Urinary bladder (tissue), 4 donors: ENCODE data around the gene C16orf90. TPM values are rescaled to one million over a fixed set of nuclear protein-coding genes. Genes with fewer than 3 reads are reported as not detected.
"Not testable (repeated sequence)": the region's sequence is repeated elsewhere in the genome, so short reads cannot be mapped to it uniquely, and the experiment has no call there.

Experiments used
- DNase-seq: peaks from one replicate; pipeline ENCODE4 v3.0.0-alpha.2; 2015; ENCODE audit errors: extremely low spot score
- H3K27ac ChIP-seq: one replicate; pipeline ENCODE4 v1.5.1; 2013; ENCODE audit warnings: low read depth, mild to moderate bottlenecking, moderate library complexity
- H3K36me3 ChIP-seq: one replicate; pipeline ENCODE4 v1.6.1; 2013; ENCODE audit warnings: mild to moderate bottlenecking, moderate library complexity; ENCODE audit not compliant: insufficient read depth
- H3K4me1 ChIP-seq: one replicate; pipeline ENCODE4 v1.6.1; 2013; ENCODE audit warnings: mild to moderate bottlenecking, moderate library complexity; ENCODE audit not compliant: insufficient read depth
- H3K4me3 ChIP-seq: one replicate; pipeline ENCODE4 v1.5.1; 2013; ENCODE audit warnings: low read depth, low read length
- WGBS: extraction: QIAGEN DNeasy Blood & Tissue Kit; methylation state at CpG from one replicate; pipeline ENCODE4 v1.1.7; 2013; 5-methylcytosine and 5-hydroxymethylcytosine counted together
- polyA plus RNA-seq: library from polyadenylated mRNA; stranded (reverse); fragments of 200-250 nt; gene quantifications from one replicate; pipeline ENCODE4 v1.2.3, GENCODE V29; 2013
- total RNA-seq: library from RNA; depleted of rRNA; stranded (reverse); fragments of >200 nt; gene quantifications from one replicate; pipeline ENCODE4 v1.2.3, GENCODE V29; 2014
- donor health status: healthy with polysubstance abuse.
- donor health status: healthy.

C16orf90 gene
- total and polyA plus RNA-seq, 2 donors, result not detected

DNA sequence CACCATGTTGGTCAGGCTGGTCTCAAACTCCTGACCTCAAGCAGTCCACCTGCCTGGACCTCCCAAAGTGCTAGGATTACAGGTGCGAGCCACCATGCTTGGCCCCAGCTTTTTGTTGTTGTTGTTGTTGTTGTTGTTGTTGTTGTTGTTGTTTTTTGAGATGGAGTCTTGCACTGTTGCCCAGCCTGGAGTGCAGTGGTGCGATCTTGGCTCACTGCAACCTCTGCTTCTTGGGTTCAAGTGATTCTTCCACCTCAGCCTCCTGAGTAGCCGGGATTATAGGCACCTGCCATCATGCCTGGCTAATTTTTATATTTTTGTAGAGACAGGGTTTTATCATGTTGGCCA, 21.7 kb downstream of the C16orf90 start:
- H3K4me1 ChIP-seq, DNase-seq, H3K27ac ChIP-seq, H3K36me3 ChIP-seq, H3K4me3 ChIP-seq: not testable (repeated sequence)
- WGBS, result 81% methylated on average over 3 of the region's 3 CpGs

DNA sequence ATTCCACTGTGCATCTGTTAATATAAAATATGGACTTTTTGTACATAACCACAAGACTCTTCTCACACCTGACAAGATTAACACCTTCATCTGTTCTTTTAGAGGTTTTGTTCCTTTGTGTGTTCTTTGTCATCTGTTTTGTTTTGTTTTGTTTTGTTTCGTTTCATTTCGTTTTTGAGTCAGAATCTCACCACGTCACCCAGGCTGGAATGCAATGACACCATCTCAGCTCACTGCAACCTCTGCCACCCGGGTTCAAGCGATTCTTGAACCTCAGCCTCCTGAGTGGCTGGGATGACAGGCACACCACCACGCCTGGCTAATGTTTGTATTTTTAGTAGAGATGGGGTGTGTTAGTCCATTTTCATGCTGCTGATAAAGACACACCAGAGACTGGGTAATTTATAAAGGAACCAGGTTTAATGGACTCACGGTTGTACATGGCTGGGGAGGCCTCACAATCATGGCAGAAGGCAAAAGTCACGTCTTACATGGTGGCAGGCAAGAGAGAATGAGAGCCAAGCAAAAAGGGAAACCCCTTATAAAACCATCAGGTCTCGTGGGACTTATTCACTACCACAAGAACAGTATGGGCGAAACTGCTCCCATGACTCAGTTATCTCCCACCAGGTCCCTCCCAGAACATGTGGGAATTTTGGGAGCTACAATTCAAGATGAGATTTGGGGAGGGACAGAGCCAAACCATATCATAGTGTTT, 22.3 kb downstream of the C16orf90 start:
- Histone ChIP-seq H3K4me1 (no peaks in the 10 kb centered on the region), H3K27ac (no peak overlapping the region), H3K36me3 (no peaks in the 10 kb centered on the region), H3K4me3 (no peak overlapping the region)
- DNase-seq, result no peak
- 90% methylated on average over 10 of the region's 10 CpGs for WGBS

DNA sequence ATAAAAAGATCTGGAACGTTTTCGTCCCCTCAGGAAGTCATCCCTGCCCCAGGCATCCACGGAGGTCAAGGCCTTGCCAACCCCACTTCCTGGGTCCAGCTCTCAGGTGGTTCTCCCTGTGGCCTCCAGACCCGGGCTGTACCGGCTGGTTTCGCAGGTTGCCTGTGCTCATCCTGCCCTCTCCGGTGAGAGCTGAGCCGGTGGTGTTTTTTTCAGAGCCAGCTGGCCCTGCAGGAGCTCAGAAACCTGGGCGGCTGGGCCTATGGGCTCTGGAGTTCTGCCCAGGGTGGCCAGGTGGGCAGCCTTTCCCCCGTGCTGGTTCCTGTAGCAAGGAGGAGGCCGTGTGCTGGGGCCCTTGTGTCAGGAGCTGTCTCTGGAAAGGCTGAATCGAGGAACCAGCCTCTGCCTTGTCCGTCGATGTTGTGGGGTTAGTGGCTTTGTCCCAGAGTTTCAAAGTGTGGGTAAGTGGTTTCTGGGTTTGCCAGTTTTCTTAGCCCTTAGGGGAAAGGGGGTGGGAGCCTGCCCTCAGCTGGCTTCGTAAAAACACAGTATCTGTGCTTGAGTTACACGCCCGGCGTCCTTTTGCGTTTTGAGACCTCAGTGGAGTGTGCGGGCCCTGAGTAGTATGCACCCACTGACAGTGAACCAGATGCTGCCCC, 23.6 kb downstream of the C16orf90 start:
- Histone ChIP-seq H3K36me3 (no peaks in the 10 kb centered on the region), H3K4me3 (no peak overlapping the region), H3K27ac (no peak overlapping the region), H3K4me1 (no peaks in the 10 kb centered on the region)
- no peak for DNase-seq
- WGBS, result 91% methylated on average over 20 of the region's 20 CpGs

DNA sequence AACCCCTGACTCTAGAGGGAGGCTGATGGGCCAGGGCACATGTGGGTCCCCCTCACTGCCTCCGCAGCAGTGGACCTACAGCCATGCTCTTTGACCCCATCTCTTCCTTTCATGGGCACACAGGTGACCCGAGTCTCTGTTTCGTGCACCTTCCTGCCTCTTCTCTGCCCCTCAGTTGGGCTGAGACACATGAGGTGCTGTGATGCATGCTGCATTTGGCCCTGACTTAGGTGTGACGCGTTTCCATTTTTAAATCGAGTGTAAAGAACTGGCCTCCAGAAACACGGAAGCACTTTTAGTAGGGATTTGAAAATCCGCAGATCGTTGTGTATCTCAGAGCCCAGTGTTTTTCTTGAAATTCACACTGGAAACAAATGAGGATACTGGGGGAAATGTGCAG, 24.6 kb downstream of the C16orf90 start:
- DNase-seq, result no peak
- Histone ChIP-seq H3K4me1 (no peaks in the 10 kb centered on the region), H3K27ac (no peak overlapping the region), H3K4me3 (no peak overlapping the region), H3K36me3 (no peaks in the 10 kb centered on the region)
- 82% methylated on average over 9 of the region's 9 CpGs for WGBS

DNA sequence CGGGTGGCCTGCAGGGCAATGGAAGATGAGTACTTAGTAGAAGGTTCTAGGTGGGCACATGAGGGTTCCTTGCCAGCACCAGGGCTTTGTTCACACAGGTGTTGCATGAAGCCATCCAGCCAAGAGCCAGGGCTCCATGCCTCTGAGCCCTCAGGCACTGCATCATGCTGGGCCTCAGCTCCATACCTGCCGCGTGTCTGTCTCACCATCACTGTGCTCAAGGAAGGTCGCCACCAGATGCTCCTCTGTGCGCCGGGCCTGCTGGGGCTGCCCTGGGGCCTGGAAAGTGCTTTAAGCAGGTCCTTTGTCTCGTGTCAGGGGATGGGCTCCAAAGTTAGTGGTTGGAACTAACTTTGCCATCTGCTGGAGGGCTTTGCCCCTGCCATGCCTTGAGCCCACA, 25.6 kb downstream of the C16orf90 start:
- WGBS, result 91% methylated on average over 7 of the region's 7 CpGs
- no peak for DNase-seq
- Histone ChIP-seq H3K4me3 (no peak overlapping the region), H3K27ac (no peak overlapping the region), H3K4me1 (no peaks in the 10 kb centered on the region), H3K36me3 (no peaks in the 10 kb centered on the region)

DNA sequence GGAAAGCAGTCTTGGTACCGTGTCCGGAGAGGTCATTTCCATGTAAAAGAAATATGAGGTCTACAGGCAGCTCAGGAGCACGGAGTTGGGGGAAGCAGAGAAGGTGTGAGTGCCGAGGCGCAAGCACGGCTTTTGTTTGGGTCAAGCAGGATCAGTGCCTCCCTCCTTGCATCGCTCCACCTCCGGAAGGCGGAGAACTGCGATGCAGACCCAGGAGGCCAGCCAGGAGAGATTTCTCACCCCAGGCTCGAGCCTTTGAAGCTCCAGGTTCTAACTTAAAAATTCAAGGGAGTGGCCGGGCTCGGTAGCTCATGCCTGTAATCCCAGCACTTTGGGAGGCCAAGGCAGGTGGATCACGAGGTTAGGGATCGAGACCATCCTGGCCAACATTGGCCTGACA, 26.8 kb downstream of the C16orf90 start:
- no peaks in the 10 kb centered on the region for H3K4me1 ChIP-seq
- H3K36me3 ChIP-seq, result no peaks in the 10 kb centered on the region
- WGBS, result 55% methylated on average over 15 of the region's 15 CpGs
- DNase-seq, result no peak
- no peak overlapping the region for H3K4me3 ChIP-seq
- no peak overlapping the region for H3K27ac ChIP-seq

GRCh38 chr16:3467921-3468320, 27.4 kb downstream of the C16orf90 start:
- H3K4me3 ChIP-seq, result no peak overlapping the region
- DNase-seq, result no peak
- no peaks in the 10 kb centered on the region for H3K36me3 ChIP-seq
- no peak overlapping the region for H3K27ac ChIP-seq
- no peaks in the 10 kb centered on the region for H3K4me1 ChIP-seq
- whole genome bisulfite sequencing, result 77% methylated on average over 4 of the region's 4 CpGs

- no peaks in the 10 kb centered on the region for H3K4me1 ChIP-seq
- no peak for DNase-seq
- WGBS, result 95% methylated on average over 8 of the region's 8 CpGs
- no peak overlapping the region for H3K4me3 ChIP-seq
- H3K27ac ChIP-seq, result no peak overlapping the region
- H3K36me3 ChIP-seq, result no peaks in the 10 kb centered on the region
Observed at GRCh38 chr16:3467182-3467581, 28.1 kb downstream of the C16orf90 start.

DNA sequence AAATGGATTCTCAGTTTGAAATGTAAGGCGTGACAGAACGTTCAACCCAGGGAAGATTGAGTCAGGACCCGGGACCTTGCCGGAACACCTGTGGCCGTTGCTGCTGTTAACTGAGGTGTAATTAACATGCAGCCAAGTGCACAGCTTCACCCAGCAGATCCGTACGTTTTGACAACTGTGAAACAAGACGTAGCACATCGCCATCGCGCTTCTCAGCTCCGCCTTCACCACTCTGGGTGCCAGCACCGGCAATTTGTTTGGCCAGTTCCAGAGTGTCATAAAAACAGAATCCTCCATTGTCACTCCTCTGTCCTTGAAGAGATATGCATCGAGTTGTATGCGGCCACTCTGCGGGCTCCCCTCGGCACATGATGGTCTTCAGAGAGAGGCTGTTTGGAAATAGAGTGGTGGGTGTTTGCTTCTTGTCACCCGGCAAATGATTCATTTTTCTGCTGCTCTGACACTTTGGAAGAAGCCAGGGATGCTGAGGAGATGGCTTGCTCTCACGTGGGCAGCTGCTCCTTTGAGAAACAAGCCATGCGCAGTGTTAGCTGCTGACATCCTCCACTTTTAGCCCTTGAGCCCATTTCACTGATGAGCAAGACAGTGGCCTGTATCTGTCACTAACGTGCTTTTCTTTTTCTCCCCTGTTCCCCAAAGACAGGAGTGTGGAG, 29.2 kb downstream of the C16orf90 start:
- 87% methylated on average over 21 of the region's 21 CpGs for WGBS
- Histone ChIP-seq H3K27ac (no peak overlapping the region), H3K36me3 (no peaks in the 10 kb centered on the region), H3K4me3 (no peak overlapping the region), H3K4me1 (no peaks in the 10 kb centered on the region)
- no peak for DNase-seq

- WGBS, result 95% methylated on average over 12 of the region's 12 CpGs
- H3K27ac ChIP-seq, result no peak overlapping the region
- DNase-seq, result no peak
- no peaks in the 10 kb centered on the region for H3K36me3 ChIP-seq
- no peaks in the 10 kb centered on the region for H3K4me1 ChIP-seq
- H3K4me3 ChIP-seq, result no peak overlapping the region
Observed at GRCh38 chr16:3465301-3465700, 30.0 kb downstream of the C16orf90 start.

- 68% methylated on average over 8 of the region's 8 CpGs for WGBS
- Histone ChIP-seq H3K27ac (no peak overlapping the region), H3K4me1 (no peaks in the 10 kb centered on the region), H3K36me3 (no peaks in the 10 kb centered on the region), H3K4me3 (no peak overlapping the region)
- DNase-seq, result no peak
Observed at GRCh38 chr16:3461151-3461550, 34.1 kb downstream of the C16orf90 start.

- Histone ChIP-seq H3K4me1 (no peaks in the 10 kb centered on the region), H3K27ac (no peak overlapping the region)
- WGBS, result 81% methylated on average over 8 of the region's 8 CpGs
Observed at GRCh38 chr16:3460585-3460984, 34.7 kb downstream of the C16orf90 start.

DNA sequence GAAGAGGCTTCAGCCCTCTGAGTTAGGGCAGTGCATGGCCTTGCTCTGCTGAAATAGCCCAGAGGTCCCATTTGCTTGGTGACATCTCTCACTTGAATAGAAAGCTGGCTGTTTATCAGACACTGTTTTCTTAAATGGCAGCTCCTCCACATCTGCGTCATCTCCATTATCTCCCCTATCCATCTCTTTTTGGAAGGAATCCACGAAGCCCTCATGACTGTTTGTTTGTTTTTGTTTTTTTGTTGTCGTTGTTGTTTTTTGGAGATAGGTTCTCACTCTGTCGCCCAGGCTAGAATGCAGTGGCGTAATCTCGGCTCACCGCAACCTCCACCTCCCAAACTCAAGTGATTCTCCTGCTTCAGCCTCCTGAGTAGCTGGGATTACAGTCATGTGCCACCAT, 35.2 kb downstream of the C16orf90 start:
- H3K4me3 ChIP-seq, result no peak overlapping the region
- no peak for DNase-seq

More at GRCh38 chr16:3460585-3460984, 34.7 kb downstream of the C16orf90 start:
- no peak overlapping the region for H3K4me3 ChIP-seq
- DNase-seq, result no peak
- H3K36me3 ChIP-seq, result no peaks in the 10 kb centered on the region

More for the DNA sequence above, 35.2 kb downstream of the C16orf90 start:
- Histone ChIP-seq H3K36me3 (no peaks in the 10 kb centered on the region), H3K4me1 (no peaks in the 10 kb centered on the region), H3K27ac (no peak overlapping the region)
- 82% methylated on average over 7 of the region's 7 CpGs for WGBS
